ENCODE results near the gene ACTR6. TPM values are rescaled to one million over a fixed set of nuclear protein-coding genes. Genes with fewer than 3 reads are reported as not detected.

Gene ACTR6
- total and polyA plus RNA-seq, 10 donors, result 15.0 to 32.4 (median 22.6) TPM

DNA sequence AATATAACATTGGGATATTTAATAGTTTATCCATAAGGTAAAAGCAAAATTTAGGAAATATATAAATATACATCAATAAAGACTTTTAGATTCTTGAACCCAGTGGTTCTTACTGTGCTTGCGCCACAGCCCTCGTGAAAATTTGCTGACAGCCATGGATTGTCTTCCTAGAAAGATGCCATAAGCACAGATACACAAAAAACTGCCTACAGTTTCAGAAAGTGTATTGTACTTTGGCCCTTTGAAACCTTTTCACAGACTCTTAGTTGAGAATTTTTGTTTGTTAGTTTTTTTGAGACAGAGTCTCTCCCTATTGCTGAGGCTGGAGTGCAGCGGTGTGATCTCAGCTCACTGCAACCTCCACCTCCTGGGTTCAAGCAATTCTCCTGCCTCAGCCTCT is 38.2 kb downstream of the ACTR6 start:
- TF ChIP-seq POLR2A (IDR thresholded peaks at IDR 0.05), result no peak
- TF ChIP-seq POLR2AphosphoS5 (IDR thresholded peaks at IDR 0.05), result no peak
- TF ChIP-seq, protein P1, sequence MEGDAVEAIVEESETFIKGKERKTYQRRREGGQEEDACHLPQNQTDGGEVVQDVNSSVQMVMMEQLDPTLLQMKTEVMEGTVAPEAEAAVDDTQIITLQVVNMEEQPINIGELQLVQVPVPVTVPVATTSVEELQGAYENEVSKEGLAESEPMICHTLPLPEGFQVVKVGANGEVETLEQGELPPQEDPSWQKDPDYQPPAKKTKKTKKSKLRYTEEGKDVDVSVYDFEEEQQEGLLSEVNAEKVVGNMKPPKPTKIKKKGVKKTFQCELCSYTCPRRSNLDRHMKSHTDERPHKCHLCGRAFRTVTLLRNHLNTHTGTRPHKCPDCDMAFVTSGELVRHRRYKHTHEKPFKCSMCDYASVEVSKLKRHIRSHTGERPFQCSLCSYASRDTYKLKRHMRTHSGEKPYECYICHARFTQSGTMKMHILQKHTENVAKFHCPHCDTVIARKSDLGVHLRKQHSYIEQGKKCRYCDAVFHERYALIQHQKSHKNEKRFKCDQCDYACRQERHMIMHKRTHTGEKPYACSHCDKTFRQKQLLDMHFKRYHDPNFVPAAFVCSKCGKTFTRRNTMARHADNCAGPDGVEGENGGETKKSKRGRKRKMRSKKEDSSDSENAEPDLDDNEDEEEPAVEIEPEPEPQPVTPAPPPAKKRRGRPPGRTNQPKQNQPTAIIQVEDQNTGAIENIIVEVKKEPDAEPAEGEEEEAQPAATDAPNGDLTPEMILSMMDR (IDR thresholded peaks at IDR 0.05 in 8 of 11, conservative IDR thresholded peaks at IDR 0.05 in 3 of 11), result no peak
- Histone ChIP-seq H3K27ac (no peak overlapping the region), H3K4me3 (no peak overlapping the region), H3K36me3 (no peaks in the 10 kb centered on the region), H3K9me3 (no peaks in the 10 kb centered on the region), H3K4me1 (no peaks in the 10 kb centered on the region), H3K27me3 (replicated peaks in 1 of 7) (no peaks in the 10 kb centered on the region)
- intact Hi-C loops (cut with DNase I; ENCODE audit: low total_unique reads), result loop anchor here (10.0 kb wide), 1 partner anchor 316 kb away; no protein-coding TSS in a partner anchor
- no peak for DNase-seq
- WGBS, 5 donors, result 89 to 98% (median 94%) methylated on average over 3 of the region's 3 CpGs

DNA sequence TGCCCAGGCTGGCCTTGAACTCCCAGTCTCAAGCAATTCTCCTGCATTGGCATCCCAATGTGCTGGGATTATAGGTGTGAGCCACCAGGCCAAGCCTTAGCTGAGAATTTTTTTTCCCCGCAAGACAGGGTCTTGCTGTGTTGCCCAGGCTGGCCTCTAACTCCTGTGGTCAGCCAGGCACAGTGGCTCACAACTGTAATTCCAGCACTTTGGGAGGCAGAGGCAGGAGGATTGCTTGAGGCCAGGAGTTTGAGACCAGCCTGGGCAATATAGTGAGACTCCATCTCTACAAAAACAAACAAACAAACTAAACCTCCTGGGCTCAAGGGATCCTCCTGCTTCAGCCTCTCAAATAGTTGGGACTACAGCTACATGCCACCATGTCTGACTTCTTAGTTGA is 39.0 kb downstream of the ACTR6 start:
- Histone ChIP-seq H3K36me3 (no peaks in the 10 kb centered on the region), H3K9me3 (no peaks in the 10 kb centered on the region), H3K4me1 (no peaks in the 10 kb centered on the region), H3K27me3 (replicated peaks in 1 of 7) (no peaks in the 10 kb centered on the region), H3K4me3 (no peak overlapping the region), H3K27ac (no peak overlapping the region)
- intact Hi-C loops (cut with DNase I; ENCODE audit: low total_unique reads), result loop anchor here (10.0 kb wide), 1 partner anchor 315 kb away; no protein-coding TSS in a partner anchor
- 90 to 100% (median 100%) methylated on average over 1 of the region's 1 CpG for WGBS, 5 donors
- DNase-seq, result no peak
- TF ChIP-seq POLR2A (IDR thresholded peaks at IDR 0.05), result no peak
- TF ChIP-seq, protein P1 (IDR thresholded peaks at IDR 0.05 in 8 of 11, conservative IDR thresholded peaks at IDR 0.05 in 3 of 11), result no peak
- no peak for TF ChIP-seq POLR2AphosphoS5 (IDR thresholded peaks at IDR 0.05)

DNA sequence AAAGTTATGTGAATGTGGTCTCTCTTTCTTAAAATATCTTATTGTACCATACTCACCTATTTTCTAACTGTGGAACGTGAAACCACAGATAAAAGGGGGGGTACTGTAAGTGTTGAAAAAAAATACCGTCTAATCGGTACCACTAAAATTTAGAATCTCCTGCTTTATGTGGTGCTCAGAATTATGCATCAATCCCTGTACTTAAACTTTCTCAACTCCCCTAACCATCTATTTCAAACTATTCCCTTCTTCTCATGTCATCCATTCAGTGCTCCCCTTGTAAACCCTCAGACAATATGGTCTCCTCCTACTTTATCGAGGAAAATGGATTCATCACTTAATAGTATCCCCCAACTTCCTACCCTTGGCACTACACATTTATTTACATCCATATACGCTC is 42.5 kb downstream of the ACTR6 start:
- intact Hi-C loops (cut with DNase I; ENCODE audit: low total_unique reads), result no loop called here
- H3K9me3 ChIP-seq, result no peaks in the 10 kb centered on the region
- no peak overlapping the region for H3K4me3 ChIP-seq
- no peak for DNase-seq
- no peaks in the 10 kb centered on the region for H3K36me3 ChIP-seq
- H3K27ac ChIP-seq, result no peak overlapping the region
- 76 to 93% (median 84%) methylated on average over 5 of the region's 5 CpGs for WGBS, 5 donors
- no peaks in the 10 kb centered on the region for H3K4me1 ChIP-seq
- TF ChIP-seq, protein P1 (IDR thresholded peaks at IDR 0.05 in 8 of 11, conservative IDR thresholded peaks at IDR 0.05 in 3 of 11), result no peak
- no peak for TF ChIP-seq POLR2AphosphoS5 (IDR thresholded peaks at IDR 0.05)
- no peak for TF ChIP-seq POLR2A (IDR thresholded peaks at IDR 0.05)
- H3K27me3 ChIP-seq (replicated peaks in 1 of 7), result no peaks in the 10 kb centered on the region

DNA sequence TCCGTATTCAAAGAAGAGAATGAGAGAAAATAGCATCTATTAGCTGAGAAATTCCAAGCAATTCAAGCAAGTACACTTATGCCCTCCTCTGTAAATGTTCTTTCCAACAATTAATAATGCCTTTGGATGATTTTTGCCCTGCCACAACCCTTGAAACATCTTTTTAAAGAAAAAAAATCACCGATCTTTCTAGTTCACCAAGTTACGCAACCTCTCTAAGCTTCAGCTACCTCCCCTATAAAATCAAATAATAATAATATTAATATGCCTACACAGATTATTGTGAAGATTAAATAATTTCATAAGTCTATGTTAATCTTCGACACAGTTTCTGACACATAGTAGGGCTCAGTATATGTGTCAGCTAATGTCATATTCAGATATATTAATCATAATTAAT is 47.1 kb downstream of the ACTR6 start:
- DNase-seq, result no peak
- TF ChIP-seq POLR2AphosphoS5 (IDR thresholded peaks at IDR 0.05) (no peak), POLR2A (IDR thresholded peaks at IDR 0.05) (no peak)
- TF ChIP-seq, protein P1 (IDR thresholded peaks at IDR 0.05 in 8 of 11, conservative IDR thresholded peaks at IDR 0.05 in 3 of 11), result no peak
- WGBS, 5 donors, result 95 to 97% (median 95%) methylated on average over 4 of the region's 4 CpGs

More for the DNA sequence above, 47.1 kb downstream of the ACTR6 start:
- H3K4me3 ChIP-seq, result no peak overlapping the region
- H3K9me3 ChIP-seq, result no peaks in the 10 kb centered on the region
- H3K27me3 ChIP-seq (replicated peaks in 1 of 7), result no peaks in the 10 kb centered on the region
- H3K36me3 ChIP-seq, result no peaks in the 10 kb centered on the region
- intact Hi-C loops (cut with DNase I; ENCODE audit: low total_unique reads), result no loop called here
- H3K27ac ChIP-seq, result no peak overlapping the region
- H3K4me1 ChIP-seq, result no peaks in the 10 kb centered on the region
